NCI-H2227 (cell line): Measurements from ENCODE around the gene PRKAG1.

Experiments
- DNase-seq: peaks from one replicate; lab custom pipeline; 2025; ENCODE audit not compliant: unreplicated experiment; lab: John Stamatoyannopoulos, UW

The PRKAG1 gene

DNA sequence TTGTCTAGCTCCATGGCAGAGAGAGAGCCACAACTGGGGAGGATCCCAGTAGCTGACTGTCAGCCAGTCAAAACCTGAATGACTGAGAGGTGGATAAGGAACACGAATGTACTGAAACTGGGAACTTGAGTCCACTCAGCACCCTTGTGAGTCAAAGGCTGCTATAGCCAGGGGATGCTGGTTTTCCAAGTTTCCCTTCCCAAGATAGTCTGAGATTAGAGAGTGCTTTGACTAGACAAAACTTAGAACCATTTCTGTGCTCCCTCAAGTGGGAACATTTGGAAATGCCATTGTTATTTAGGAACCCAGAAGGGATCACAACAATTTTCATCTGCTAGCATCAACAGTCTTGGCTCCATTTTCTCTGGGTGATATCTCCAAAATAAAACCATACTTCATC, 4.0 kb downstream of the PRKAG1 start:
- no peak for DNase-seq

DNA sequence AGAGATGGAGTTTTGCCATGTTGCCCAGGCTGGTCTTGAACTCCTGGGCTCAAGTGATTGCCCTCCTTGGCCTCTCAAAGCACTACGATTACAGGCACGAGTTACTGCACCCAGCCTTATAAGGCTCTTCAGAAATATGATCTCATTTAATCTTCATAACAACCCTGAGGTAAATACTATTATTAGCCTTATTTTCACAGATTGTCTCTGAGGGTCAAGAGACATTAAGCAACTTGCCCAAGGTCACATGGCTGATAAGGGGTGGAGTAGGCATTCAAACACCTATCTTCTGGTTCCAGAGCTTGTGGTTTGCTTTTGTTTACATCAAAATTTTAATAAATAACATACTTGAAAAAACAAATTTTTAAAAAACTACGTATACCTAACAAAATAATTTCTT, 5.1 kb downstream of the PRKAG1 start:
- DNase-seq: no peak

- no peak for DNase-seq
Observed at GRCh38 chr12:49012739-49013138, 5.8 kb downstream of the PRKAG1 start.

DNA sequence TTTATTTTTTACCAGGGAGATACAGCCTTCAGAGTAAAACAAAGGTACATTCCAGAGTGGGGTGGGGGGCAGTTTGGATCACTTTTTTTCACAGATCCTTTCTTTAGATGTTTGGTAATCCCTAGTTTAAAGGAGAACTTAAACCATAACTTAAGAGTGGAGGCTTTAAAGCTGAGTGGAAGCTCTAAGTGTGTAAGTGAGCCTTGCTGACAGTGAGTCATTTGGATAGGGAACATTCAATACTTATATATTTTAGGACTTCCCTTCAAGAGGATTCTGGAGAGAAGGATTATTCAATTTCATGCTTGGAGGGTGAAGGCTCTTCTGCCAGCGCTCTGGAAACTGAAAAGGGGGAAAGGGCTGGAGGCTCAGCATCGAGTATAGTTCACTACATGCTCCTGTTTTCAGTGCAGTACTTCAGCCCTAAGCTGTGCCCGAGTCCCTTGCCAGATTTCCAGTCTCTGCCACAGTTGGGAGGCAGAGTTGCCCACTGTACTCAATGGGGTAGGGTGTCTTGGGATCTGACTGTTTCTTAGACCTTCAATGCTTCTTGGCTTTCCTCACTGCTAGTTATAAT, 8.4 kb downstream of the PRKAG1 start:
- no peak for DNase-seq

DNA sequence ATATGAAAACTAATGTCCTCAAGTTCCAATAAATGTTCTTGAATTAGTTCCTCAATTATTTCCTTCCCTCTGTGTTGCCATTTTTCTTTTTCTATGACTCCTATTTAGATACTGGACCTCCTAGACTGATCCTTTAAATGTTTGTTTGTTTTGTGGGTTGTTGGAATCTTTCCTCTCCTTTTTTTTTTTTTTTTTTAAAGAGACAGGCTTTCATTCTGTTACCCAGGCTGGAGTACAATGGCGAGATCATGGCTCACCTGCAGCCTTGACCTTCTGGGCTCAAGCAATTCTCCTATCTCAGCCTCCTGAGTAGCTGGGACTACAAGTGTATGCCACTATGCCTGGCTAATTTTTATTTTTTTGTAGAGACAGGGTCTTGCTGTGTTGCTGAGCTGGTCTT, 9.6 kb downstream of the PRKAG1 start:
- no peak for DNase-seq

DNA sequence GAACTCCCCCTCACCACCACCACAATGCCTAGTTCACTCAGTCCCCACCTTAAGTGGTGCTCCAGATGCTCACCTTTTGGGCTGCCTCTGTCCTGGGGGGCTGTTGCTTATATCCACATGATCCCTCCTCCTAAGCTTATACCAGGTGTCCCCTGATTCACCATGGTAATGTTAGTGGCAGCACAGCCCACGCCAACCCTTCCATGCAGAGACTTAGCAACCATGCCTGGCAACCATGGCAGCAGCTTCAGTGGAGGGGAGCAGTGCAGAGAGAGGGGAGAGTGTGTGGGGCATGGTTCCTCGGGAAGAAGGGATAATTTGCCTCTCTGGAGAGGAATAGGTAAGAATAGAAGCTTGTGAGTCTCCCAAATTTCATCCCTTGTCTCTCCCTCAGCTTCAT, 18.2 kb downstream of the PRKAG1 start:
- peak; percentile 8 for DNase-seq

GRCh38 chr12:48999371-49000131, 19.0 kb downstream of the PRKAG1 start, which contains the start of gene DDN:
TSS of gene DDN (minus strand) at chr12:48999375. CDS start at chr12:48999287, 88 bp downstream.
- peak; percentile 74 for DNase-seq

DNA sequence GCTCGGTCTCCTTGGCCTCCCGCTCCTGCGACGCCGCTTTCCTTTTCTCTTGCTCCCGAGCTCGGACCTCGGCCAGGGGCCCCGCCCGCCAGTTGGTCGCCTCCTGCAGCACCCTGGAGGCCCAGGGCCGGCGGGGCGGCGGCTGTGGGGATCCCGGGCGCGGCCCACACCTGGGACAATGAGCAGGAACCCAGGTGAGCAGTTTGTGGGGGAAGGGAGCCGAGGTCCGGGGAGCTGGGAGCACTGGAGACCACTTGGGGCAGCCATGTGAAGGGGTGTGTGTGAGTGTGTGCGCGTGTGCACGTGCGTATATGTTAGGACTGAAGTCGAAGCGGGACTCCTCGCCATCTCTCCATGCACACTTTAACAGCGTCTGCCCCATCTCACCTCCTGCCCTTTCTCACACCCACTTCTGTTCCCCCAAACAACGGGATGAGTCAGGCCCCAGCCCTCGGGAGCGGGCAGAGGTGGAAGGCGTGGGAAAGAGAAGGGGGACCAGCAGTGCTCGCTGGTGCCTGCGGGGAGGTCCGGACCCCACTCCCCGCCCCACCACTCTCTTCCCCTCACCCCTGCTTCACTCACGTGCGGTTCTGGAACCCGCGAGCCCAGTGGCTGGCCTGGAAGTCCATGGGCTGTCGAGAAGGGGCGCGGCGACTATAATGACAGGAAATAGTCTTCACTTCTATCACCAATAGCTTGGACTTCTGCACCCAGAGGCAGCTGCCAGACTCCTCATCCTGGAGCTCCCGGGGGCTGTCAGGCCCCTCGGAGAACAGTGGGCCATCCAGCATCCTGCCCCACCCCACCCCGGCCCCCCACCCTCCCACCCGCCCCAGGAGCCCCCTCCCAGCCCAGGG, 19.9 kb downstream of the PRKAG1 start:
- peak; percentile 37 for DNase-seq

DNA sequence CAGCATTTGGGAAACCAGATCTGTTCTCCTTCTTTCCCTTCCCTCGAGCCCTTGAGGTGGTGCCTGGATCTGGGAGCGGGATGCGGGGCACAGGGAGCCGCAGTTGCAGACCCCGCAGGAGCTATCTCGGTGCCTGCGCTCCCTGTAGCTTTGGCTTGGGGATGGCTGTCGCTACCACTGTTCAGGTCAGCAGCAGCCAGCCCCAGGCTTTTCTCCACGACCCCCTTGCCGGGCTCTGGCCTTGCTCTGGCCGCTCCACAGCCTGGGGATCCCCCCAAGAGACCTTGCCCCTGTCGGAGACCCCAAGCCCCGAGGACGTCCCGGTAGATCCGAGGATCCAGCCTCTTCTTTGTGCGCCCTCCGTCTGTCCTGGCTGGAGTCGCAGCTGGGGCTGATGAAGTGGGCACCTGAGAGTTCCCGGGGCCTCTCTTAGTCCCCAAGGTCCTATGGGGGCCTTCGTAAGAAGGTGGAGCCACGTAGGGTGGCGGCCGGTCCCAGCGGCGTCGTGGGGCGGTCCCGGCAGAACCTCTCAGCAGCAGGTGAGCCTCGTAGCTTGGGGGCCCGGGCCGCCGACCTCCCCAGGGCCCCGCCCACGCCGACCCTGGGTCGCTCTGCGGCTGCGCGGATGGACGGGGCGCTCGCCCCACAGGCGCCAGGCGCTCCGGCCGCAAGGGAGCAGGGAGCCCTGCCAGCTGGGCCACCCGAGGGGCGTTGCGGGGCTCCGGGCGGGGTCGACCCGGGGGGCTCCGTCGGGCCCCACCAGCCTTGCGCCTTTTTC, 20.7 kb downstream of the PRKAG1 start:
- no peak for DNase-seq

- DNase-seq: peak; percentile 37
Observed at GRCh38 chr12:48996794-48997718, 21.5 kb downstream of the PRKAG1 start.

DNA sequence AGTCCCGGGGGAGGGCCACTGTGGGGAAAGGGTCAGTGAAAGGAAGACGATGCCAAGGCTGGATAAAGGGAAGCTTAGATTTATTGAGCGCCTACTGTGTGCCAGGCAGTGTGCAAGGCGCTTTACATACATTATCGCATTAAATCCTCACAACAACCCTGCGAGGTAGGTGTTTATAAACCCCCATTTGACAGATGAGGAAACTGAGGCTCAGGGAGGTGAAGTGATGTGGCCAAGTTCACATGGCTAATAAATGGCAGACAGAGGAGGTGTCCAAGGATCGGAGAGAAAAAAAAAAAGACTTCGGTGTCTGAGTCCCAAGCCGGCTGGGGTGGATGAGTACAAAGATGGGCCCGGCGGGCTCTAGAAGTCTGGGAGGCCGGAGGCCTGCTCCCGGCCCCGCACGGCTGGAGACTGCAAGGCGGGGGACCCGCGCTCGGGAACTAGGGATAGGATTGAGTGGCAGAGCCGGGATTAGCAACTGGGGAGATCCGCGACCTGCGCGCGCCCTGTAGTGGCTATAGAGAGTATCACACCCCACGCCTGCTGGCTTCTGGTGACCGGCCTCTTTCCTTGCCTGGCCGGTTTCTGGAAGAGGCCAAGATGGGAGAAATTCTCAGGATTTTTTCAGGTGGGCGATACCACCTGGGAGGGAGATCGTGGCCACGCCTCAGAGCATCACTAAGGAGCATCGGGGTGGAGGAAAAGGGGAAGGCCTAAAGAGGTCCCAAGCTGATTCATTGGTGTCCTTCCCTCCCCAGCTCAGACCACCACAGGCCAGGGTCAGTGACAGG, 23.3 kb downstream of the PRKAG1 start:
- DNase-seq: peak; percentile 85

GRCh38 chr12:48994224-48995085, 24.1 kb downstream of the PRKAG1 start:
- no peak for DNase-seq

DNA sequence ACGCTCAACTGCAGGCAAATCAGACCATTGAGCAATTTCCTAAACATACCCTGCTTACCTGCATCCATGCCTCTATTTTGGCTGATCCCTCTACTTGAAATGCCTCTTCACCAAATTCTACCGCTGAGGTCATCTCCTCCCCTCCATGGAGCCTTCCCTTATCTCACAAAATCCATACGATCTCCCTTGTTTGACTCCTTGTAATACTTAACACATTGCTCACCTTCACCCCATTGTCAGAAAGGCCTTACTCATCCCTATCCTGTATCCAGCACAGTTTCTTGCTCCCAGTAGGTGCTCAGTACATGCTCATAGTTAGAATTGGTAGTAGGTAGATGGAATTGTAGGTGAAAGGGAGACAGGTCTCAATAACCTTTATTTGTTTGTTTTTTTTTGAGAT, 24.8 kb downstream of the PRKAG1 start:
- DNase-seq: no peak

DNA sequence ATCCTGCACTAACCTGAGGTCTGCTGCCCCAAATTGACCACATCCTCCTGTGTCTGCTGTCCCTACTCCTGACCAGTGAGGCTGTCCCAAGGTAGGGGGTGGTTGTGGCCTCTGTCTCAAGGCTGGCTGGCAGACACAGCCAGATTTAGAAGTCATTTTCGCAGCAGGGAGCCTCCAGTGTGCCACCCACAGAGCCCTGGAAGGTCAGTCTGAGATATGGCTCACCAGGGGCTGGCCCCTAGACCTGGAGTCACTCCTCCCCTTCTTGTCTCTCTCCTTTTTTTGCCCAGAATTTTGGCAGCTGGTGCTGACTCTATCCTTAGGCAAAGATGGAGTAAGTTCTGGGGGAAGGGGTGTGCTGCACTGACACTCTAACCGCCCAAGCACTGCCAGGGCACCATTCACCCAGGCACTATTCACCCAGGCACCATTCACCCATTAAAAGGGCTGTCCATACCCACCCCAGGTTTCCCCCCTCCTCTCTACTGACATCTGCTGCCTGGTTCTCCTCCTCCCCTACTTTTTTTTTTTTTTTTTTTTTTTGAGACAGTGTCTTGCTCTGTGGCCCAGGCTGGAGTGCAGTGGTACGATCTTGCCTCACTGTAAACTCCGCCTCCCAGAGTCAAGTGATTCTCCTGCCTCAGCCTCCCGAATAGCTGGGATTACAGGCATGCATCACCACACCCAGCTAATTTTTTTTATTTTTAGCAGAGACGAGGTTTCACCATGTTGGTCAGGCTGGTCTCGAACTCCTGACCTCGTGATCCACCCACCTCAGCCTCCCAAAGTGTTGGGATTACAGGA, 27.1 kb downstream of the PRKAG1 start:
- no peak for DNase-seq

GRCh38 chr12:48990552-48990951, 28.0 kb downstream of the PRKAG1 start:
- no peak for DNase-seq

DNA sequence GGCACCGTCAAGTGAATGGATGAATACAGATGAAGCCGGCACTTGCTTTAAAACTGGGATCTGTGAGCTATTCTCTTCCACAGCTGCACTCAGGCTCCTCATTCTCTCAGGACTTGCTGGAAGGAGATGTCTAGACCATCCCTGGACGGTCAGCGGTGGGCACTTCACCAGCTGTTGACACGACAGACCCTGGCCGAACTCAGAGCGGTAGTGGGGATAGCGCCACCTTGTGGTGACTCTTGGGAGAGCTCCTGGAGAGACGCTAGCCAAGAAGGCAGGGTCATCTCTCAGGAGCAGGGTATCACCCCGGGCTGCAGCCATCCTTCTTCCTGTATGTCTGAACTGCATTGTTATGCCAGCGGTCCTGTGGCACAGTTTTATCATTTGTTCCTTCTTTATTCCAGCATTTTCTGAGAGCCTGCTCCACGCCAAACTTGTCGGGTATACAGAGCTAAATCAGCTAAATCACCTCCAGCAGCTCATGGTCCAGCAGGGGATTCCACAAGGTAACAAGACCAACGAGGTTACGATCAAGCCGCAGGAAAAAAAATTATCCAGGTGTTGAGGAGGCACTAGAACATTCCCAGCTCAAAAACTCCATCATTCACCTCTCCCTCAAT, 30.4 kb downstream of the PRKAG1 start:
- DNase-seq: peak; percentile 31

DNA sequence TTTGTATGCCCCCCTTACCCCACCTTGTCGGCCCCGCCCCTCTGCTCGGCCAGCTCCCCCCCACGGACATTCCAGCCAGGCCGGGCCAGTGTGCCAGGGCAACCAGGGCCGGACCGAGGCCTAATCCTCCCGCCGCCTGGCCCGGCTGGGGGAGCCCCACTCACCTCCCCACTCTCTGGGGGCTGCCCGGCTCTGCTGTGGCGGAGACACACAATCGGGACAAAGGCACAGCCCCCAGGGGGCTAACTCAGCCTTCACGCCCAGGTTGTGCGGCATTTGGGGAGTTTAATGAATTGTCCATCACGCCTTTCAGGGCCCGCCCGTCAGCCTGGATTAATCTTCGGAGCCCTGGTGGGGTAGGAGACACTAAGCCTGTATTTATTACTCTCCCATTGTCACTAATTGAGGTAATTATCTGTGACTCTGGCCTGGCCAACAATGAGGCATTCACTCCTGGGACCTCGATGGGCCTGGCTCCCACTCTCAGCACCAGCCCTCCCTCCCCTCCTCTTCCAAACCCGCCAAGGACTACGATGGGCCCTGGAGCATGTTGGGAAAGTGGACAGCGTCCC, 31.8 kb downstream of the PRKAG1 start:
- peak; percentile 32 for DNase-seq
